Loucy (cell line): ENCODE measurements around the gene ZNF74.

Experiments
- H2AFZ ChIP-seq: fragments of 200-600 bp; sonication (generic); 2 replicates; pipeline ENCODE4 v1.6.0; 2016; ENCODE audit warnings: antibody characterized with exemption, mild to moderate bottlenecking, low read length, moderate library complexity
- H3F3A ChIP-seq: fragments of 200-600 bp; 2 replicates; pipeline ENCODE4 v1.6.0; 2016; ENCODE audit warnings: antibody characterized with exemption, low read depth, mild to moderate bottlenecking
- H3K27me3 ChIP-seq: fragments of 200-600 bp; sonication (generic); 2 replicates; pipeline ENCODE4 v1.6.1; 2014; ENCODE audit warnings: low read length, mild to moderate bottlenecking; ENCODE audit not compliant: insufficient read depth, poor library complexity, severe bottlenecking
- H3K36me3 ChIP-seq: fragments of 200-600 bp; sonication (generic); 2 replicates; pipeline ENCODE4 v1.6.1; 2016; ENCODE audit warnings: low read length; ENCODE audit not compliant: insufficient read depth
- H3K4me1 ChIP-seq: fragments of 200-600 bp; sonication (generic); 2 replicates; pipeline ENCODE4 v1.5.1; 2014; ENCODE audit warnings: low read length, mild to moderate bottlenecking; ENCODE audit not compliant: insufficient read depth, poor library complexity, severe bottlenecking
- H3K4me2 ChIP-seq: fragments of 200-600 bp; sonication (generic); 2 replicates; pipeline ENCODE4 v1.6.0; 2014; ENCODE audit warnings: antibody characterized with exemption, low read length, low read depth, mild to moderate bottlenecking; ENCODE audit not compliant: poor library complexity, severe bottlenecking
- H3K4me3 ChIP-seq: fragments of 200-600 bp; sonication (generic); 2 replicates; pipeline ENCODE4 v1.5.1; 2014; ENCODE audit warnings: low read length, mild to moderate bottlenecking, mixed read lengths; ENCODE audit not compliant: poor library complexity, severe bottlenecking
- H3K79me2 ChIP-seq: fragments of 200-600 bp; sonication (generic); 2 replicates; pipeline ENCODE4 v1.6.1; 2014; ENCODE audit warnings: low read length; ENCODE audit not compliant: insufficient read depth
- H3K9ac ChIP-seq: fragments of 200-600 bp; sonication (generic); 2 replicates; pipeline ENCODE4 v1.6.0; 2014; ENCODE audit warnings: mild to moderate bottlenecking, low read depth, low read length, moderate library complexity; ENCODE audit not compliant: poor library complexity, severe bottlenecking
- H3K9me2 ChIP-seq: fragments of 200-600 bp; sonication (generic); replicated peaks from 2 replicates; pipeline ENCODE4 v1.6.1; 2016; ENCODE audit warnings: low read depth, low read length, mixed read lengths
- H3K9me3 ChIP-seq: fragments of 200-600 bp; sonication (generic); 2 replicates; pipeline ENCODE4 v1.6.1; 2014; ENCODE audit warnings: mild to moderate bottlenecking, antibody characterized with exemption, low read length, low read depth; ENCODE audit not compliant: insufficient read depth
- H4K20me1 ChIP-seq: fragments of 200-600 bp; sonication (generic); 2 replicates; pipeline ENCODE4 v1.6.0; 2014; ENCODE audit warnings: antibody characterized with exemption, low read length, mild to moderate bottlenecking; ENCODE audit not compliant: insufficient read depth, poor library complexity, severe bottlenecking
- EZH2phosphoT487 ChIP-seq: fragments of 200-600 bp; IDR thresholded peaks from 2 replicates; pipeline ENCODE4 v1.6.1; 2018; ENCODE audit warnings: antibody characterized with exemption, mild to moderate bottlenecking, moderate library complexity, borderline replicate concordance
- TF ChIP-seq, protein P1 (sequence below): fragments of 200-600 bp; sonication (generic); conservative IDR thresholded peaks from 2 replicates; pipeline ENCODE4 v1.5.1; 2014; ENCODE audit warnings: mild to moderate bottlenecking, antibody characterized with exemption, low read length

Gene ZNF74

DNA sequence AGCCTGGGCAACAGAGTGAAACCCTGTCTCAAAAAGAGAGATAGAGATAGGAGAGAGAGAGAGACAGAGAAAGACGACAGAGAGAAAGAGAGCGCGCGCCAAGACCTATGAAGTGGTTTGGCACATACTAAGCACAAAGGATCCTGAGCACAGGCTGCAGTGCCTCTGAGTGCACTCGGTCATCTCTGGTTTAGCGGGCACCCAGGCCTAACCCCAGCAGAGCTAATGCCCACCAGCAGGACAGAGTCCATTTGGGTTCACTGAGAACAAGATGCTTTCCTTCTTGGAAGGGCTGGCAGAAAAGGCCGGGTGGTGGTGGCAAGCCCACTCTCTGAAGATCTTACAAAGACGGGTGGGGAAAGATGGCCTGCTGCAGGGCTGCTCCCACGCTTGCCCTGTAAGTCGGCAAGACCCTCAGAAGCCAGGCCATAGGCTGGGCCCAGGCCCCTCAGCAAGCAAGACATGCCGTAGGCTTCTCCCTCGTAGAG lies 40.4 kb downstream of the ZNF74 start:
- Histone ChIP-seq H3K9ac (no peak overlapping the region), H4K20me1 (no peaks in the 10 kb centered on the region), H3K9me2 (no peaks in the 10 kb centered on the region), H3K4me1 (no peaks in the 10 kb centered on the region), H3K4me3 (no peak overlapping the region), H2AFZ (no peak overlapping the region), H3K9me3 (no peaks in the 10 kb centered on the region), H3K4me2 (no peak overlapping the region), H3K36me3 (no peaks in the 10 kb centered on the region), H3K79me2 (no peaks in the 10 kb centered on the region), H3K27me3 (no peaks in the 10 kb centered on the region), H3F3A (no peaks in the 10 kb centered on the region)
- TF ChIP-seq EZH2phosphoT487: no peak
- TF ChIP-seq, protein P1, sequence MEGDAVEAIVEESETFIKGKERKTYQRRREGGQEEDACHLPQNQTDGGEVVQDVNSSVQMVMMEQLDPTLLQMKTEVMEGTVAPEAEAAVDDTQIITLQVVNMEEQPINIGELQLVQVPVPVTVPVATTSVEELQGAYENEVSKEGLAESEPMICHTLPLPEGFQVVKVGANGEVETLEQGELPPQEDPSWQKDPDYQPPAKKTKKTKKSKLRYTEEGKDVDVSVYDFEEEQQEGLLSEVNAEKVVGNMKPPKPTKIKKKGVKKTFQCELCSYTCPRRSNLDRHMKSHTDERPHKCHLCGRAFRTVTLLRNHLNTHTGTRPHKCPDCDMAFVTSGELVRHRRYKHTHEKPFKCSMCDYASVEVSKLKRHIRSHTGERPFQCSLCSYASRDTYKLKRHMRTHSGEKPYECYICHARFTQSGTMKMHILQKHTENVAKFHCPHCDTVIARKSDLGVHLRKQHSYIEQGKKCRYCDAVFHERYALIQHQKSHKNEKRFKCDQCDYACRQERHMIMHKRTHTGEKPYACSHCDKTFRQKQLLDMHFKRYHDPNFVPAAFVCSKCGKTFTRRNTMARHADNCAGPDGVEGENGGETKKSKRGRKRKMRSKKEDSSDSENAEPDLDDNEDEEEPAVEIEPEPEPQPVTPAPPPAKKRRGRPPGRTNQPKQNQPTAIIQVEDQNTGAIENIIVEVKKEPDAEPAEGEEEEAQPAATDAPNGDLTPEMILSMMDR: no peak

DNA sequence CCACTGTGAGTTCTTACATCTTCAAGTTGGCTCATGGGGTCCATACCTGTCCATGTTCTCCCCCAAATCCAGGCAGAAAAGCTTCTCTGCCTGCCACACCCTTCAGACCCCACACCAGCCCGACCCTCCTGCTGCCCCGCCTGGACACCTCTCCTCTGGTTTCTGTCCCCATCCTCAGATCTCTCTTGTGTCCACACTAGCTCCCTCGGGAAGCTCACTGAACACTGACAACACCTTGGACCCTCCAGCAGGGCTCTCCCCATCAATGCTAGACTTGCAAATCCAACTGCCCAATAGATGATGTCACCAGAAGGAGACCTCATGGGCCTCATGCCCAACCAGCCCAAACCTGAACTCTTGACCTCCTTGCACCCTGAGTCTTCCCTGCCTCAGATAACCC lies 40.8 kb downstream of the ZNF74 start:
- Histone ChIP-seq H3K9me2 (no peaks in the 10 kb centered on the region), H3K4me1 (no peaks in the 10 kb centered on the region), H3K9ac (no peak overlapping the region), H3K9me3 (no peaks in the 10 kb centered on the region), H3K36me3 (no peaks in the 10 kb centered on the region), H3F3A (no peaks in the 10 kb centered on the region), H3K4me3 (no peak overlapping the region), H3K79me2 (no peaks in the 10 kb centered on the region), H3K4me2 (no peak overlapping the region), H2AFZ (no peak overlapping the region), H4K20me1 (no peaks in the 10 kb centered on the region), H3K27me3 (no peaks in the 10 kb centered on the region)
- TF ChIP-seq, protein P1: no peak
- TF ChIP-seq EZH2phosphoT487: no peak

DNA sequence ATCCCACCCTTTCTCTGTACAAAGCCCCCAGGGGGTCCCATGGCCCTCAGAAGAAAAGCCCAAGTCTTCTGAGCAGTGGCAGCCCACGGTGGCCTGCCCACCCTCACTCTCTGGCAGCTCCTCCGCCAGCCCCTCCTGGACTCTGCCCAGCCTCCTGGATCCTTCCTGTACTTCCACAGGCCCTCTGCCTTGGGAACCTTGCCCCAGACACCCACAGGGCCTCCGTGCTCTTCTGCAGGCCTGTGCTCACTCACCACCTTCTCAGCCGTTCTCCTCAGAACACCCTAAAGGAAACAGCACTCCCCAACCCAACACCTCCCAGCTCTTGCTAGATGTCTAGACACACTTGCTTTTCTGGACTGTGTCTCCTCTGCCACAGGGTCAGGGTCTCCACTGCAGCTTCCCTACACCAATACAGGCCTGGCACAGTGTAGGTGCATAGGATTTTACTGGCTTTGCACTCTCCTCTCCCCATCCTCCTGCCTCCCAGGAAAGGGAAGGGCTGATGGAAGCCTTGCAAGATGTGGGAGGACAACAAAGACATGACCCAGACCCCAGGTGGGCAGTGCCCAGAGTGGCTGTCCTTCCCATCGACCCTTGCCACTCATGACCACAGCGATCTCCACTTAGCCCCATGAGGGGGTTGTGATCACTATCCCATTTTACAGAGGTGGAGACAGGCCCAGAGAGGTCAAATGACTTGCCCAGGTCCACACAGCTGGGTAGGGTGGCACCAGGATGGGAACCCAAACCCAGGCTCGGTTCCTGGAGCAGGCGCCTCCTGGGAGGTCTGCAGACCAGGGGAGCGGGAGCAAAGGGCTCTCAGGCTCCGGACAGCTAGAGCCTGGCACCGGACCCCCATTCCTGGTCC lies 41.7 kb downstream of the ZNF74 start:
- Histone ChIP-seq H2AFZ (no peak overlapping the region), H3K9me2 (no peaks in the 10 kb centered on the region), H3K79me2 (no peaks in the 10 kb centered on the region), H3K9ac (no peak overlapping the region), H3K4me3 (no peak overlapping the region), H3K4me2 (no peak overlapping the region), H3K4me1 (no peaks in the 10 kb centered on the region), H3K36me3 (no peaks in the 10 kb centered on the region), H4K20me1 (no peaks in the 10 kb centered on the region), H3F3A (no peaks in the 10 kb centered on the region), H3K27me3 (no peaks in the 10 kb centered on the region), H3K9me3 (no peaks in the 10 kb centered on the region)
- no peak for TF ChIP-seq EZH2phosphoT487
- TF ChIP-seq, protein P1: no peak
